Astrocyte (in vitro differentiated cells and primary cell): ENCODE measurements around the gene CFAP65. TPM values are rescaled to one million over a fixed set of nuclear protein-coding genes. Genes with fewer than 3 reads are reported as not detected.

Experiments used
- DNase-seq: peaks from one replicate; pipeline ENCODE4 v3.0.0-alpha.2; 2010; ENCODE audit warnings: low read depth
- FAIRE-seq: peaks from 2 replicates; lab custom pipeline; 2011; peaks lifted over from hg19 to GRCh38; lab: Jason Lieb, UNC
- H2AFZ ChIP-seq: 2 replicates; pipeline ENCODE4 v1.6.0; 2012; ENCODE audit warnings: low read depth, low read length, inconsistent platforms
- H3K27ac ChIP-seq: 2 replicates; pipeline ENCODE4 v1.5.1; 2011; ENCODE audit warnings: low read depth, low read length, inconsistent platforms
- H3K27me3 ChIP-seq: 2 replicates; pipeline ENCODE4 v1.6.0; 2011; ENCODE audit warnings: low read length, inconsistent platforms; ENCODE audit not compliant: insufficient read depth
- H3K36me3 ChIP-seq: 2 replicates; pipeline ENCODE4 v1.5.1; 2011; ENCODE audit warnings: low read length, inconsistent platforms; ENCODE audit not compliant: insufficient read depth
- H3K4me1 ChIP-seq: 2 replicates; pipeline ENCODE4 v1.5.1; 2011; ENCODE audit warnings: low read length, inconsistent platforms; ENCODE audit not compliant: insufficient read depth
- H3K4me2 ChIP-seq: 2 replicates; pipeline ENCODE4 v1.6.0; 2012; ENCODE audit warnings: low read length, inconsistent platforms
- H3K4me3 ChIP-seq: 2 replicates; pipeline ENCODE4 v1.5.1; 2011; ENCODE audit warnings: low read depth, mild to moderate bottlenecking, low read length, inconsistent platforms; ENCODE audit not compliant: insufficient read depth
- H3K79me2 ChIP-seq: 2 replicates; pipeline ENCODE4 v1.6.0; 2012; ENCODE audit warnings: mild to moderate bottlenecking, low read length, inconsistent platforms; ENCODE audit not compliant: insufficient read depth
- H3K9ac ChIP-seq: 2 replicates; pipeline ENCODE4 v1.6.0; 2012; ENCODE audit warnings: mild to moderate bottlenecking, low read length, inconsistent platforms
- H3K9me3 ChIP-seq: 2 replicates; pipeline ENCODE4 v1.5.1; 2012; ENCODE audit warnings: low read depth, mild to moderate bottlenecking, low read length, inconsistent platforms; ENCODE audit not compliant: insufficient read depth
- H4K20me1 ChIP-seq: 2 replicates; pipeline ENCODE4 v1.6.0; 2012; ENCODE audit warnings: low read length, inconsistent platforms; ENCODE audit not compliant: insufficient read depth
- H3K27ac Mint-ChIP-seq: one replicate; pipeline ENCODE4 v1.8.0; 2021; ENCODE audit warnings: mild to moderate bottlenecking, mixed read lengths; ENCODE audit not compliant: unreplicated experiment
- H3K27me3 Mint-ChIP-seq: one replicate; pipeline ENCODE4 v1.8.0; 2021; ENCODE audit warnings: low read depth, mixed read lengths; ENCODE audit not compliant: unreplicated experiment
- H3K36me3 Mint-ChIP-seq: one replicate; pipeline ENCODE4 v1.8.0; 2021; ENCODE audit warnings: low read depth, mixed read lengths; ENCODE audit not compliant: unreplicated experiment
- H3K4me1 Mint-ChIP-seq: one replicate; pipeline ENCODE4 v1.8.0; 2021; ENCODE audit warnings: low read depth, mixed read lengths; ENCODE audit not compliant: unreplicated experiment
- H3K4me3 Mint-ChIP-seq: one replicate; pipeline ENCODE4 v1.8.0; 2021; ENCODE audit warnings: mild to moderate bottlenecking, moderate library complexity, mixed read lengths; ENCODE audit not compliant: unreplicated experiment
- H3K9me3 Mint-ChIP-seq: one replicate; pipeline ENCODE4 v1.8.0; 2021; ENCODE audit warnings: mild to moderate bottlenecking, mixed read lengths; ENCODE audit not compliant: unreplicated experiment
- CTCF ChIP-seq: IDR thresholded peaks from 2 replicates; pipeline ENCODE4 v1.5.1; 2011; ENCODE audit warnings: low read depth, mild to moderate bottlenecking, inconsistent platforms, low read length, moderate library complexity; ENCODE audit not compliant: insufficient read depth
- EZH2 ChIP-seq: IDR thresholded peaks from 2 replicates; pipeline ENCODE4 v1.6.1; 2012; ENCODE audit warnings: mild to moderate bottlenecking, low read length, inconsistent platforms; ENCODE audit not compliant: insufficient read depth
- total RNA-seq: library from RNA; stranded (reverse); gene quantifications from 2 replicates; pipeline ENCODE4 v1.2.1, GENCODE V29; 2021

CFAP65 gene
- total RNA-seq, 1 donor from 2014 or later = 0.27 TPM

- H3K4me1 ChIP-seq = no peaks in the 10 kb centered on the region
- H3K27me3 ChIP-seq = peaks cover 46% of the 10 kb centered on the region
- no peak overlapping the region for H3K9ac ChIP-seq
- H3K4me2 ChIP-seq = no peak overlapping the region
- H3K4me3 ChIP-seq = no peak overlapping the region
- Mint-ChIP-seq H3K27me3 (peaks cover 71% of the 10 kb centered on the region), H3K9me3 (peaks cover 2% of the 10 kb centered on the region), H3K4me1 (no peaks in the 10 kb centered on the region), H3K4me3 (no peak overlapping the region), H3K27ac (no peak overlapping the region), H3K36me3 (no peaks in the 10 kb centered on the region)
- H4K20me1 ChIP-seq = no peaks in the 10 kb centered on the region
- FAIRE-seq (no peak), DNase-seq (no peak)
- H3K79me2 ChIP-seq = no peaks in the 10 kb centered on the region
- no peak overlapping the region for H2AFZ ChIP-seq
- H3K9me3 ChIP-seq = no peaks in the 10 kb centered on the region
- no peak overlapping the region for H3K27ac ChIP-seq
- no peaks in the 10 kb centered on the region for H3K36me3 ChIP-seq
- no peak for TF ChIP-seq EZH2
Observed at GRCh38 chr2:218970894-218971293, 70.4 kb downstream of the CFAP65 start.

DNA sequence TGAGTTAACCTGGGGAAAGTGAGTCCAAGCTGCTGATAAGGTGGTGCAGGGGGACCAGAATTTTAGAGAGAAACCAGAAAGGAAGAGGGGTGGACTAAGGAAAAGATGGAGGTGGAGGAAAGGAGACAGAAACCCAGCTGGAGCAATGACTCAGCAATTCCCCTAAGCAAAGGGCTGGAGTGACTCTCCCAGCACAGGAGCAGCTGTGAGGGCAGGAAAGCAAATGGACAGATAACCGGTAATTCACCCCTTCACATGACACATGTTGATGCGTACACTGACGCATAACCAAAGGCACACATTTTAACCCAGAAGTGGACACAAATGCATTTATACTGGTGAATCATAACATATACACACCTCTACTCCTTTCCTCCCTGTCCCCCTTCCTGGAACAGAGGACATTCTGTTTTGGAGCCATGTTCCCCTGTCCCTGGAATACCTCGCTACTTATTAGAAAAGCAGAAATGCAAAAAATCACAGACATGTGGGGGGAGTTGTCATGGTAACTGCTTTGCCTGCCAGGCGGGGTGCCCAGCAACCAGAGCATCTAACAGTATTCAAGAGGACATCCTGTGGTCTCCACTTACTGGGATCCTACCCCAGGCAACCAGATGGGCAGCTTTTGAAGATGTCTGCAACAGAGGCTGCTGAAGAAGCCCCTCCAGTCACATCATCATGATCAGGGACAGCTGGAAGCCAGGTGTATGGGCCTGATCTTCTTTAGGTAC is 77.1 kb downstream of the CFAP65 start:
- Mint-ChIP-seq H3K4me3 (peak overlapping the region; percentile 82), H3K36me3 (no peaks in the 10 kb centered on the region), H3K27me3 (peaks cover 44% of the 10 kb centered on the region), H3K27ac (peak overlapping the region; percentile 97), H3K4me1 (peaks cover 16% of the 10 kb centered on the region), H3K9me3 (no peaks in the 10 kb centered on the region)
- FAIRE-seq (no peak), DNase-seq (peak; percentile 87)
- peak overlapping the region; percentile 55 for H3K9ac ChIP-seq
- peak overlapping the region; percentile 72 for H3K4me2 ChIP-seq
- H2AFZ ChIP-seq = no peak overlapping the region
- peaks cover 4% of the 10 kb centered on the region for H4K20me1 ChIP-seq
- no peak for TF ChIP-seq CTCF
- no peak for TF ChIP-seq EZH2
- peak overlapping the region; percentile 41 for H3K27ac ChIP-seq
- no peaks in the 10 kb centered on the region for H3K36me3 ChIP-seq
- peaks cover 12% of the 10 kb centered on the region for H3K4me1 ChIP-seq
- H3K79me2 ChIP-seq = no peaks in the 10 kb centered on the region
- no peaks in the 10 kb centered on the region for H3K9me3 ChIP-seq
- H3K4me3 ChIP-seq = no peak overlapping the region
- H3K27me3 ChIP-seq = peaks cover 31% of the 10 kb centered on the region

- Histone ChIP-seq H3K4me2 (peak overlapping the region; percentile 72), H3K79me2 (no peaks in the 10 kb centered on the region), H3K9me3 (no peaks in the 10 kb centered on the region), H4K20me1 (peaks cover 4% of the 10 kb centered on the region), H3K4me1 (peaks cover 14% of the 10 kb centered on the region), H3K27me3 (peaks cover 37% of the 10 kb centered on the region), H3K27ac (peak overlapping the region; percentile 41), H3K4me3 (peak overlapping the region; percentile 20), H3K9ac (peak overlapping the region; percentile 55), H2AFZ (no peak overlapping the region), H3K36me3 (no peaks in the 10 kb centered on the region)
- no peak for TF ChIP-seq CTCF
- no peak for TF ChIP-seq EZH2
- peak overlapping the region; percentile 82 for H3K4me3 Mint-ChIP-seq
- no peaks in the 10 kb centered on the region for H3K9me3 Mint-ChIP-seq
- no peaks in the 10 kb centered on the region for H3K36me3 Mint-ChIP-seq
- peak; percentile 12 for DNase-seq
- H3K27ac Mint-ChIP-seq = peak overlapping the region; percentile 97
- no peak for FAIRE-seq
- H3K27me3 Mint-ChIP-seq = peaks cover 46% of the 10 kb centered on the region
- peaks cover 18% of the 10 kb centered on the region for H3K4me1 Mint-ChIP-seq
Observed at GRCh38 chr2:218963601-218964000, 77.7 kb downstream of the CFAP65 start.
